Measurements from ENCODE around the gene EEF2K. TPM values are rescaled to one million over a fixed set of nuclear protein-coding genes. Genes with fewer than 3 reads are reported as not detected.

Gene EEF2K
- total and polyA plus RNA-seq, 2 of the 13 experiments (the other 11 are each of a cell fraction or from before 2014, with no cell fraction given), result 22.0 to 23.8 TPM

DNA sequence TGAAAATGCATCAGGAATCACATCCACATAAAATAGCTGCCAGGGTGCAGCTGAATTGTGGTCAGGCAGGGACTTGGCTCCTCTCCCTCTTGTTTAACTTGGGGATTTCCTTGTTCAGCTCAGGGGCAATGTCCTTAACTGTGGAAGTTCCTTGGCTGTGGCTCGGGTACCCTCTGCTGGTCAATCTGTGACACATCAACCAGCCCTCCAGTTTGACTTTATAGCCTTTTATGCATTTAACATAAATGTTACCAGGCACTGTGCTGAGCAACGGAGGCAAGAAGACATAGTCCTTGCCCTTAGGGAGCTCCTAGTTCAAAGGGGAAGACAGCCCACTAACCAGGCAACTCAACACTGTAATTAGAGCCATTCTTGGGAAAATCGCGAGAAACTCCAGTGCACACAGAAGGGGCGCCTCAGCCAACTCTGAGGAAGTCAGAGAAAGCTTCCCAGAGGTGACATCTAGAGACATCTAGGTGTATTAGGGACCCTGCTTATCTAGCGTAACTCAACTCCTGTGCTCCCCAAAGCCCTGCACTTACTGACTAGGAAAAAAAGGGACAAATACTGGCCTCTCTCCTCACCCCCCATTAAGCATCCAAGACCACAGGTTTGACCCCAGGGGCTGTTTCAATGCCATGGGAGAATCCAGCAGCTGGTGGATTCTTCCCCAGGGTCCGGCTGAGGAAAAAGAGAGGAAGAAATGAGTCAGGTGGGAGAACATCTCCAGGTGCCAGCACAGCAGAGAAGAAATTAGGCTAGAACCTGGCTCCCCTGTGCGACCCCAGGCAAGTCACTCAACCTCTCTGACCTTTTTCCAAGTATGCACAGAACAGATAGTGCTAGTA, 17.3 kb upstream of the EEF2K start (continued):
- TF ChIP-seq HOXA5 (CRISPR knock-in tag; IDR thresholded peaks at IDR 0.05), result peak; percentile 73; the same call in 1 of the 2 replicates
- no peak for TF ChIP-seq ZNF101 (CRISPR knock-in tag; IDR thresholded peaks at IDR 0.05; ENCODE audit: borderline replicate concordance, low read depth)
- TF ChIP-seq ZNF713 (CRISPR knock-in tag; IDR thresholded peaks at IDR 0.05), result no peak; the same call in 1 of the 2 replicates
- no peak for TF ChIP-seq ZNF879 (CRISPR knock-in tag; IDR thresholded peaks at IDR 0.05)
- TF ChIP-seq, protein P1, sequence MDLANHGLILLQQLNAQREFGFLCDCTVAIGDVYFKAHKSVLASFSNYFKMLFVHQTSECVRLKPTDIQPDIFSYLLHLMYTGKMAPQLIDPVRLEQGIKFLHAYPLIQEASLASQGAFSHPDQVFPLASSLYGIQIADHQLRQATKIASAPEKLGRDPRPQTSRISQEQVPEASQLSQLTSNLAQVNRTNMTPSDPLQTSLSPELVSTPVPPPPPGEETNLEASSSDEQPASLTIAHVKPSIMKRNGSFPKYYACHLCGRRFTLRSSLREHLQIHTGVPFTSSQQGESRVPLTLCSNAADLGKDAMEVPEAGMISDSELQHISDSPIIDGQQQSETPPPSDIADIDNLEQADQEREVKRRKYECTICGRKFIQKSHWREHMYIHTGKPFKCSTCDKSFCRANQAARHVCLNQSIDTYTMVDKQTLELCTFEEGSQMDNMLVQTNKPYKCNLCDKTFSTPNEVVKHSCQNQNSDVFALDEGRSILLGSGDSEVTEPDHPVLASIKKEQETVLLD (CRISPR knock-in tag; IDR thresholded peaks at IDR 0.05; ENCODE audit: low read depth), result no peak
- TF ChIP-seq, protein P2, sequence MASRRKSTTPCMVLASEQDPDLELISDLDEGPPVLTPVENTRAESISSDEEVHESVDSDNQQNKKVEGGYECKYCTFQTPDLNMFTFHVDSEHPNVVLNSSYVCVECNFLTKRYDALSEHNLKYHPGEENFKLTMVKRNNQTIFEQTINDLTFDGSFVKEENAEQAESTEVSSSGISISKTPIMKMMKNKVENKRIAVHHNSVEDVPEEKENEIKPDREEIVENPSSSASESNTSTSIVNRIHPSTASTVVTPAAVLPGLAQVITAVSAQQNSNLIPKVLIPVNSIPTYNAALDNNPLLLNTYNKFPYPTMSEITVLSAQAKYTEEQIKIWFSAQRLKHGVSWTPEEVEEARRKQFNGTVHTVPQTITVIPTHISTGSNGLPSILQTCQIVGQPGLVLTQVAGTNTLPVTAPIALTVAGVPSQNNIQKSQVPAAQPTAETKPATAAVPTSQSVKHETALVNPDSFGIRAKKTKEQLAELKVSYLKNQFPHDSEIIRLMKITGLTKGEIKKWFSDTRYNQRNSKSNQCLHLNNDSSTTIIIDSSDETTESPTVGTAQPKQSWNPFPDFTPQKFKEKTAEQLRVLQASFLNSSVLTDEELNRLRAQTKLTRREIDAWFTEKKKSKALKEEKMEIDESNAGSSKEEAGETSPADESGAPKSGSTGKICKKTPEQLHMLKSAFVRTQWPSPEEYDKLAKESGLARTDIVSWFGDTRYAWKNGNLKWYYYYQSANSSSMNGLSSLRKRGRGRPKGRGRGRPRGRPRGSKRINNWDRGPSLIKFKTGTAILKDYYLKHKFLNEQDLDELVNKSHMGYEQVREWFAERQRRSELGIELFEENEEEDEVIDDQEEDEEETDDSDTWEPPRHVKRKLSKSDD (CRISPR knock-in tag; IDR thresholded peaks at IDR 0.05; ENCODE audit: low read depth), result no peak
- TF ChIP-seq ZNF460 (CRISPR knock-in tag; IDR thresholded peaks at IDR 0.05; ENCODE audit: borderline replicate concordance), result no peak
- TF ChIP-seq SCMH1 (CRISPR knock-in tag; IDR thresholded peaks at IDR 0.05; ENCODE audit: borderline replicate concordance), result no peak
- TF ChIP-seq ZNF850 (CRISPR knock-in tag; conservative IDR thresholded peaks at IDR 0.05), result no peak
- TF ChIP-seq, protein P3, sequence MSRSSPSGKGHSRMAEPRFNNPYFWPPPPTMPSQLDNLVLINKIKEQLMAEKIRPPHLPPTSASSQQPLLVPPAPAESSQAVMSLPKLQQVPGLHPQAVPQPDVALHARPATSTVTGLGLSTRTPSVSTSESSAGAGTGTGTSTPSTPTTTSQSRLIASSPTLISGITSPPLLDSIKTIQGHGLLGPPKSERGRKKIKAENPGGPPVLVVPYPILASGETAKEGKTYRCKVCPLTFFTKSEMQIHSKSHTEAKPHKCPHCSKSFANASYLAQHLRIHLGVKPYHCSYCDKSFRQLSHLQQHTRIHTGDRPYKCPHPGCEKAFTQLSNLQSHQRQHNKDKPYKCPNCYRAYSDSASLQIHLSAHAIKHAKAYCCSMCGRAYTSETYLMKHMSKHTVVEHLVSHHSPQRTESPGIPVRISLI (CRISPR knock-in tag; IDR thresholded peaks at IDR 0.05; ENCODE audit: borderline replicate concordance), result no peak
- TF ChIP-seq HMG20B (CRISPR knock-in tag; conservative IDR thresholded peaks at IDR 0.05), result peak; percentile 52; the same call in 1 of the 2 replicates
- TF ChIP-seq, protein P4, sequence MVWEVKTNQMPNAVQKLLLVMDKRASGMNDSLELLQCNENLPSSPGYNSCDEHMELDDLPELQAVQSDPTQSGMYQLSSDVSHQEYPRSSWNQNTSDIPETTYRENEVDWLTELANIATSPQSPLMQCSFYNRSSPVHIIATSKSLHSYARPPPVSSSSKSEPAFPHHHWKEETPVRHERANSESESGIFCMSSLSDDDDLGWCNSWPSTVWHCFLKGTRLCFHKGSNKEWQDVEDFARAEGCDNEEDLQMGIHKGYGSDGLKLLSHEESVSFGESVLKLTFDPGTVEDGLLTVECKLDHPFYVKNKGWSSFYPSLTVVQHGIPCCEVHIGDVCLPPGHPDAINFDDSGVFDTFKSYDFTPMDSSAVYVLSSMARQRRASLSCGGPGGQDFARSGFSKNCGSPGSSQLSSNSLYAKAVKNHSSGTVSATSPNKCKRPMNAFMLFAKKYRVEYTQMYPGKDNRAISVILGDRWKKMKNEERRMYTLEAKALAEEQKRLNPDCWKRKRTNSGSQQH (CRISPR knock-in tag; IDR thresholded peaks at IDR 0.05; ENCODE audit: low read depth), result no peak
- TF ChIP-seq, protein P5, sequence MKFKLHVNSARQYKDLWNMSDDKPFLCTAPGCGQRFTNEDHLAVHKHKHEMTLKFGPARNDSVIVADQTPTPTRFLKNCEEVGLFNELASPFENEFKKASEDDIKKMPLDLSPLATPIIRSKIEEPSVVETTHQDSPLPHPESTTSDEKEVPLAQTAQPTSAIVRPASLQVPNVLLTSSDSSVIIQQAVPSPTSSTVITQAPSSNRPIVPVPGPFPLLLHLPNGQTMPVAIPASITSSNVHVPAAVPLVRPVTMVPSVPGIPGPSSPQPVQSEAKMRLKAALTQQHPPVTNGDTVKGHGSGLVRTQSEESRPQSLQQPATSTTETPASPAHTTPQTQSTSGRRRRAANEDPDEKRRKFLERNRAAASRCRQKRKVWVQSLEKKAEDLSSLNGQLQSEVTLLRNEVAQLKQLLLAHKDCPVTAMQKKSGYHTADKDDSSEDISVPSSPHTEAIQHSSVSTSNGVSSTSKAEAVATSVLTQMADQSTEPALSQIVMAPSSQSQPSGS (CRISPR knock-in tag; IDR thresholded peaks at IDR 0.05), result no peak
- no peak for TF ChIP-seq NCOA1 (CRISPR knock-in tag; IDR thresholded peaks at IDR 0.05)
- no peak for TF ChIP-seq EEA1 (CRISPR knock-in tag; IDR thresholded peaks at IDR 0.05; ENCODE audit: borderline replicate concordance)
- 0 out of 2 replicates have a peak, but pooled peaks have one; percentile 63 for TF ChIP-seq MXD4 (CRISPR knock-in tag; IDR thresholded peaks at IDR 0.05)

Data from HepG2 (cell line).